NCI-H2081 treated with DMSO at 0.1 percent for 48 hours (cell line): ENCODE measurements around the gene LSM3.

Source experiments
- DNase-seq: peaks from one replicate; lab custom pipeline; 2025; lab: John Stamatoyannopoulos, UW

LSM3 gene

DNA sequence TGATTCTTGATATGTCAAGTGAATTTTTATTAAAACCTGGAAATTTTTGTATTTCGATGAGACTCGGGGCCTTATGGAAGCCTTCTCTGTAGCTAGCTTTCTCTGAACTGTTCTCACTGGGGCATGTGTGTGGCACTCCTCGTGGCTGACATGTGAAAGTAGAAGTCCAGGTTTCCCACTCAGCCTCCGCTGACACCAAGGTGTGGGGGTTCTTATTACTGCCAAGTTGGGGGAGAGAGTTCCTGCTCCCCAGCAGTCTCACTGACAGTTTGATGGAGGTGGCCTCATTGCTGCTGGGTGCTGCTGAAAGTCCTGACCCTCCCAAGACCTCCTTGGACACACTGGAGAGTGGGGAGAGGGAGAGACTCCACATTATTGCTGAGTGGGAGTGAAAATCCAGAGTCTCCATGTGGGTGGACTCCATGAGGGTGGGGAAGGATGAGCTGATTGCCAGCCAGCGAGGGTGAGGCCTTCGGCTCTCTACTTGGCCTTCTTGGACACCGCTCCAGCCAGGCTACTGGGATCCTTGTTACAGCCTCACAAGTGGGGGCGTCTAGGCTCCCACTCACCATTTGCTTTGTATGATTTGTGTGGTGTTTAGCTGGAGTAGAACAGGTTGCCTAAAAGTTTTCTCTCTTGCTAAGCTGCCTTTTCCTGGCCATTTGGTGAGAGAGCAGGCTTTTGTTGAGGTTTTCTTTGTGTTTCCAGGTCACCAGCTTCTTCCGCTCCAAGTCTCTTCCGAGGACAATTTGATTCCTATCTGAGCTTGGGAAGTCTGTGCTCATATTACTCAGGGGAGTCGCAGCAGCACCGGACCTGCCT, 64.1 kb downstream of the LSM3 start:
- DNase-seq, result no peak

DNA sequence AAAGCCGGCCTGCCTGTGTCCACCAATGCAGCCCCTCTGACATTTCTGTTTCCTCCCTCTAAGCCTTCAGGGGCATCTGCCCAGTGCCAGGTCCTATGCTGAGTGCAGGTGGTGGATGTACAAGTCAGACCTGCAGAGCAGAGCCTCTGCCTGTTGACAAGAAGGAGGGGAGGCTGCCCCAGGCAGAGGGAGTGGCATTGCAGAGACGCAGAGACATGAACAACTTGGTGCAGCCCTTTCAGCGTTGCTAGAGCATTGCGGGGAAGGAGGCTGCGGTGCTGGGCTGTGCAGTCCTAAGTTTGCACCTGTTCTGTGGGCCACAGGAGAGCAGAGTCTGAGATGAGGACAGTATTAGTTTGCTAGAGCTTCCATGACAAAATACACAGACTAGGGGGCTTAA, 65.2 kb downstream of the LSM3 start:
- no peak for DNase-seq

- no peak for DNase-seq
Observed at GRCh38 chr3:14244521-14245247, 66.1 kb downstream of the LSM3 start.

DNA sequence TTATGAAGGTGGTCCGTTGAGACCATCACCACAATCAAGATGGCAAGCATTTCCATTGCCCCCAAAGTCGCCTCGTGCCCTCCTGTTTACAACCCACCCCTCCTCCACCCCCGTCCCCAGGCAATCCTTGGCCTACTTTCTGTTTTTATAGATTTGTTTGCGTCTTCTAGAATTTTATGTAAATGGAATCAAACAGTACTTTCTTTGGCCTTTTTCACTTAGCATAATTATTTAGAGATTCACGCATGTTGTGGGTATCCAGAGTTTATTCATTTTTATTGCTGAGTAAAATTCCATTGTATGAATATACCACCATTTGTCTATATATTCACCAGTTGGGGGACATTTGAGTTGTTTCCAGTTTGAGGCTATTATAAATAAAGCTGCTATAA, 66.6 kb downstream of the LSM3 start:
- DNase-seq, result no peak

GRCh38 chr3:14245822-14246221, 67.2 kb downstream of the LSM3 start:
- no peak for DNase-seq

DNA sequence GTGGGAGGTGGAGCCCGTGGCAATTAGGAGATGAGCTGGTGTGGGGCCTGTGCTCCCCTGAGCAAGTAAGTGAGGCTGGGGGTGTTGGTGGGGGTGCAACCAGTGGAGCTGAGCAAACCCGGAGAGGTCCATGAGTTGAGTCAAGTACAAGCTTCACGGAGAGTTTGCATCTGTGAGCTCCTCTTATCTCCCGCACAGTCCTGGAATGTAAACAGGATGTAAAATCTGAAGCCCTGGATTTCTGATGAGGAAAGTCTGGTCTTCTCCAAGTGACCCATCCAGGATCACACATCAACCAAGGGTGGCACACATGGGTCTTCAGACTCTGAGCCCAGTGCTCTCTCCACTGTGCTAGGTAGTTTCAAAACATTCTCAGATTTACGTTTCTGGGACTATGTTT, 67.8 kb downstream of the LSM3 start:
- DNase-seq, result no peak

DNA sequence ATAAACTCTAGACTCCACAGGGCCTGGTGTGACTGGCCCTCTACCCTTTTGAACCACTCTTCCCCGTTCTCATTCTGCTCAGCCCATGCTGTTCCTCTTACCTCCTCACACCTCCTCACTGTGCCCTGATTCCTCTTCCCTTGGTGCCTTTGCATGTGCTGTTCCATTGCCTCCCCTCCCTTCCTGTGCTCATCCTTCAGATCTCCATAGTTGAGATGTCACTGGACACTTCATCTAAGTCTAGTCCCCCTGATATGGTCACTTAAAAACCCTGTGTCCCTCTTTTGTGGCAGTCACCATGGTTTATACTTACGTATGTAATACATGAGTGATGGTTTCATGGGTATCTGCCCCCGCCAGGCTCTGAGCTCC, 69.8 kb downstream of the LSM3 start:
- DNase-seq, result no peak

GRCh38 chr3:14248849-14249523, 70.4 kb downstream of the LSM3 start:
- DNase-seq, result no peak
